NCI-H2107 (cell line): ENCODE measurements around the gene ACD.
A peak's percentile ranks its signal among the peaks of the same experiment; 100 is the strongest.

Experiments used
- DNase-seq: peaks from one replicate; lab custom pipeline; 2025; lab: John Stamatoyannopoulos, UW

The ACD gene

DNA sequence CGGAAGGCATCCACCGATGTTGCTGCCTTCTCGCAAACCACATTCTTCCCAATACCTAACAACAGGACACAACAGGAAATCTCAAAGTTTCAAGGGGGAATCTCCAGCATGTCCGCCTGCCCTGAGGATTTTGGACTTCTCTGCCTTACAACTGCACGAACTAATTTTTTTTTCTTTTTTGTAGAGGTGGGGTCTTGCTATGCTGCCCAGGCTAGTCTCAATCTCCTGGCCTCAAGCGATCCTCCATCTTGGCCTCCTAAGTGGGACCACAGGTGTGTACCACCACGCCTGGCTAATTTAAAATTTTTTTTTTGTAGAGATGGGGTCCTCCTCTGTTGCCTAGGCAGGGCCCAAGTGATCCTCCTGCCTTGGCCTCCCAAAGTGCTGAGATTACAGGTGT is 15.9 kb upstream of the ACD start:
- no peak for DNase-seq

DNA sequence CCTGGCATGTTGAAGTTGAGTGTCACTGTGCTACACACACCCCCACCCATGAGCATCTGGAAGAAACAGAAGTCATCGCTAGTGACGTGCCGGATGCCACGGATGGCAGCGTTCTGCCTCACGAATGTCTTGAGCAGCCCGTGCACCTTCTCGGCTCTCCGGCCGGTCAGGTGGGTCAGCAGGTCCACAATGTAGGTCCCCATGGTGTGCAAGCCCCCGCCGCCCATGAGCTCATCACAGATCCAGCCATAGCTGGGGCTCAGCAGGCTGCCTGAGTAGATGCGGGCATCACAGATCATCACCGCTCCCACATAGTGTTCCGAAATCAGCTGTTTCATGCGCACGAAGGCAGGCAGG is 15.5 kb upstream of the ACD start:
- DNase-seq: no peak

DNA sequence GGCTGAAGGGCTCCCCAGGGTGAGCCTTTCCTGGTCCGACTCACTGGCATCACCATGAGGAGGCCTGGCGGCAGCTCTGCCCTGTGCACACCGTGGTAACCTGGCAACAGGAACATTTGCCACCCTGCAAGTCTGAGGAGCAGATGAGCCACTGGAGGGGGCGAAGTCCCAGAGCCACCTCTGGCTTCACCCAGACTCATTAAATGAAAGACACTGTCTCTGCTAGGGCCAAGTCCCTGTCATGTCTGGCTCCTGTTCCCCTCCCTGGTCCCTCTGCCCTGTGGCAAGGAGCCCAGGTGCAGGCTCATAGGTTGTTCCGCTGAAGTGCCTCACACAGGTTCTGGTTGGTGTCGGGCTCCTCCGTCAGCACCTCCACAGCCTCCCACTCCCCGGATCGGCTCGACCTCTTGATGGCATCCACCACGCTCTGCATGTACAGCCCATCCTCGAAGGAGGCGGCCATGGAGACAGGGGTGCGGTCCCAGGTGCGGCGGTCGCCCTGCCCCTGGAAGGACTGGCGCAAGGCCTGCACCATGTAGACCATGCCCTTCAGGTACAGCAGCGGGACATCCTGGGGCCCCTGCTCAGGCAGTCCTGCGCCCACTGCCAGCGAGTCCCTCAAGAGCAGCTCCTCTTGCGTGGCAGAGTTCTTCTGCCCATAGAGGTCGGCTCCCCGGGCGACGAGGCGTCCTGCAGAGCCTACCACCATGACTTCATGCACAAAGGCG is 15.0 kb upstream of the ACD start:
- DNase-seq: peak; percentile 24

DNA sequence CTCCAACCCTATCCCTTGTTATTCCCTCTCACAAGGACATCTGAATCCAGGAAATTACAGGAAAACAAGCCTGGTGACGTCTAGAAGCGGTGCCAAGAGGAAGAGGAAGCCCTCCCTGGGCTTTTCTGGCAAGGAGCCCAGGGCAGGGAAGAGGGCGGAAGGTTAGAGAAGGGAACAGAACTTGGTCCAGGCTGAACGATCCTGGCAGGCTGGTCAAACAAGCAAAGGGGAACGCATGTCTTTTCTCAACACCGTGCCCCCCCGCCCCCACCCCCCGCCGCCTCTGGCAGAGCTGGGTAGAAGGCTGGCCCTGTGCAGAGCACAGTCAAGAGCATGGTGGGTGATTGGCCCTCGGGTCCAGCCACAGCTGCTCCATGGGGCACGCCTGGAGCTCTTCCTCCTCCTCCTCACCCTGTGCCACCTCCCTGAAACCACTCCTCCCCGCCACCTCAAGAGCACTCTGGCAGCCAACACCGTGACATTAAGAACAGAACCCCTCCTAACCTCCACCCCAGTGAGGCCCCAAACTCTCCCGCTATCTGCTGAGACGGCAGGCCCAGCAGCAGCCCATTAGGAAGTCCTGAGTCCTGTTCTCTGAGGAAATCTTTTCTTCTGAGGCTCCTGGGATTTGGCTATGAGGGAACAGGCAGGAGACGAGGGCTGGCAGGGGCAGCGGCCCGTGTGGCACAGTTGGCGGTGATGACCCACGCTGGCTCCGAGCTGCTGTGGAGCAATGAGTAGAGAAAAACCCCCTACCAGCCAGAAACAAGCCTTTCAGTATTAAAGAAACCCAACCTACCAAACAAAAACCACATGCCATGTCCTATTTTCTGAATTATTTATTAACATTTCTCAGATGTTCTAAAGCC is 13.9 kb upstream of the ACD start:
- no peak for DNase-seq

DNA sequence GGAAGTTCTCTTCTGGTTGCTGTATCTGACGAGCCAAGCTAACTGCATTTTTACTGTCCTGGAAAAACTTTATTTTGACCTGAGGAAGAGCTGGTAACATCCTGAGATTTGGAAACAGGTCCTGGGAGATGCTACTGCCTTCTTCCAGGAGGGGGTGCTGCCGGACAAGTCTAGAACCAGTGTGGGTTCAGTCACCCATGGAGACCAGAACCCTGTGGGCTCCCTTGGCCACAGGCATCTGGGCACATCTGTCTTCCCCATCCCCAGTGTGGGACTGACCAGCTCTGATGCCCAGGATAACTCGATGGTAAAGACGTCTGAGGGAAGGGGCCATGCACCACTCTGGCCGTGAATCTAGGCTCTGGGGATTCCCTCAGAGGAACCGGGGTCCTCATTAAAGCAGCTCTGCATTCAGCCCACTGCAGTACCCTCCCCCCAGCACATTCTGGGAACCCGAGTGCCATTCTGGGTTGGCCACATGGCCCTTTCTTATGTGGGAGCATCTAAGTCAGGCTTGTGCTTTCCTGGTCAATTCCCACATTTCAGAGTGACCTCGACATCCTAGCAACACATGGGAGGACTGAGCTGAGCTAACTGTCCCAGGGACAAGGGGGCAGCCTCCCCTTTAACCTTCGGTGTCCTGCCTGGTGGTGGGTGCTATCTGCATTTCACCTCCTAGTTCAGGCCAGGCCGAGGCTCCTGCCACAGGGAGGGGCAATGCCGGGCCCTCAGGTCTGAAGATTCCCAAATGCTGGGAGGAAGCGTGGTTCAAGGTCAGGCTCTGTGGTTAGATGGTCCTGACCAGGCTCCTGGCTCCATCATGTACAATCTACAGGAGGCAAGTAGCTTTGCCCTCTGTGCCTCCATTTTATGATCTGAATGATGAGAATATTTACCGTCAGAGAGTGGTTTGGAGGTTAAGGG is 12.9 kb upstream of the ACD start:
- no peak for DNase-seq

DNA sequence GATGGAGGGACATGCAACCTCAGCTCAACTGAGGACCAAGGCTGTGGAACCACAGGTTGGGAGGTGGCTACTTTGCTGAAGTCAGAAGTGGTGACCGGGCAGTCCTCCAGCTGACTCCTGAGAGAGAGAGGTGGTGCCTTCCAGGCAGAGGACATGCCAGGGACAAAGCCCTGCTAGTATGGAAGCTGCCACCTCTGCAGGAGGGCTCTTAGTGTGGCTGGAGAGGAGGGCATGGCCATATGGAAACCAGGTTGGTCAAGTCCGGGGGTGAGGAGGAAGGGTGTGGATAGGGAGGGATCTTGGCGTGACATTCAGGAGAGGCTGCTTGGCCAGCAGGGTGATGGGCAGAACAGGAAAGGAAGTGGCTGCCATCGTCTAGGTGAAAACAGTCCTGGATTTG is 12.2 kb upstream of the ACD start:
- no peak for DNase-seq

DNA sequence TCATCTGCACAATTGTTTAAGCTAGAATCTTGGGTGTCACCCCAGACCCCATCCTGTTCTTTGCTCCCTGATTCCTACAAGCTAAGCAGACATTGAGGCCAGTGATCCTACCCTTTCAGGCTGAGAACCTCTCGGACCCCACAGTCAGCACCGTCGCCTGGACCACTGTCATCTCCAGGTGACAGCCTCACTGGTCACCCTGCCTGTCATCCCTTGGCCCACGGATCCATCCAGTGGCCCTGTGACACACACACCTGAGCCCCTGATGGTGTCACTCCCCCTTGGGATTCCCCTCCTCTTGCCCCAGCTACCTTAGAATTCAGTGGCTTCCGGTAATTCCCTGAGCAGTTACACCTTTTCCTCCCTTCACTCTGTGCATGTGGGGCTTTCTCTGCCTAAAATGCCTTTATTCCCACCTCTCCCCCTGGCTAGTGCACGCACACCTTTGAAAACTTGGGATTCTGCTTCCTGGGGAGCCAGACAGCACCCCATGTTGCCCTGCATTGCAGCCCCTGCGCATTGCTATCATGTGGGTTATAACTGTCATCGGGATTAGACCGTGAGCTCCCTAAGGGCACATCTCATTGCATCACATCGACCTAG is 9.5 kb upstream of the ACD start:
- DNase-seq: no peak

DNA sequence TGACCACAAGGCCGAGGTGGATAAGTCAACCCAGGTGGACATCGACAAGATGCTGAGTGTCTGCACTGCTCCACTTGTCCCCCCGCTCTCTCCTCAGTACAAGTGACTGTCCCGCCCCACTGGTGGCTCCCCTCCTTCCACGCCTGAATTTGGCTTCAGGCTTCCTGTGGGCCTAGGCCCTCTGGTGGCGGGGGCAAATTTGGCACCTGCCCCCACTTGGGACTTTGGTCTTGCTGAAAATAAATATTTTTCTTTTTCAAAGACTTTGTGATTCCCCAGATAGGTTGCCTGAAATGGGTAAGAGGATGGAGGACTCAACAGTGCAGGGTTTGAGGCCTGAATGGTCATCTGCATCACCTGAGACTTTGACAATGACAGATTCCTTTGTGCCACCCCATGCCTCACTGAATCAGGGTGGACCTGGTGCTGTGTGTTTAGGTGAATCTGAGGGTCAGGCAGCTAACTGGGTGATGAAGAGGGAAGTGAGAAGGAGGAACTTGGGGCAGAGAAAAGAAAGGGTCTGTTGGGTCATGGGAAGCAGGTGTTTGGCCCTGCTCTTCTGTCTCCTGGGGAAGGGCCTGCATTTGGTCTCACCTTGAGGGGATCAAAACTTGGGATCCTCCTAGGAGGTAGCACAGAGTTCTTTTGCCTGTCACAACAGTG is 8.6 kb upstream of the ACD start:
- no peak for DNase-seq

DNA sequence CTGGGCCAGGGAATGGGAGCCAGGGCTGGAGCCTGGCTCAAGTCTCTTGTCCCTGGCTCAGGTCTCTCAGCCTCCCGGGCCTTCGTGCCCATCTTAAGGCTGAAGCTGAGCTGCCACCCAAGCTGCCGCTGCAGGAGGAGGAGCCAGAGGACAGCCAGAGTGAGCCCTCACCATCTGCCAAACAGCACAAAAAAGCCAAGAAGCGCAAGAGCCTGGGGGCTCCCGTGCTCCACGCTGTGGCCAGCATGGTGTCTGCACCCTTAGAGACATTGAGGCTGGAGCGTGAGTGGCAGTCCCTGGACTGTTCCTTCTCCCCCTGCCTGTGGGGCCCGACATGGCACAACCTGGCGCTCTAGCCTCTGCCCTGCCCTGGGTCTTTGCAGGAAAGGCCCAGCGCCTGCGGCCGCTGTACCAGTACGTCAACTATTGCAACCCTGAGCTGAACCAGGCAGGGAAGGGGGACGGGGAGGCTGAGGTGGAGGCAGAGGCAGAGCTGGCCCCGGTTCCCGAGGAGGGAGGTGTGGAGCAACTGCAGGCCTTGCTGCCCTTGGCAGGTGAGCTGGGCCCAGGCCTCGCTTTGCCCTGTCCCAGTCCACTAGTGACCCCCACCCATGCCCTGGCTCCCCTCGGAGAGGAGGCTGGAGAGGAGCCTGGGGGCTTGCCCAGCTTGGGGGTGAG is 7.9 kb upstream of the ACD start:
- DNase-seq: peak; percentile 87

DNA sequence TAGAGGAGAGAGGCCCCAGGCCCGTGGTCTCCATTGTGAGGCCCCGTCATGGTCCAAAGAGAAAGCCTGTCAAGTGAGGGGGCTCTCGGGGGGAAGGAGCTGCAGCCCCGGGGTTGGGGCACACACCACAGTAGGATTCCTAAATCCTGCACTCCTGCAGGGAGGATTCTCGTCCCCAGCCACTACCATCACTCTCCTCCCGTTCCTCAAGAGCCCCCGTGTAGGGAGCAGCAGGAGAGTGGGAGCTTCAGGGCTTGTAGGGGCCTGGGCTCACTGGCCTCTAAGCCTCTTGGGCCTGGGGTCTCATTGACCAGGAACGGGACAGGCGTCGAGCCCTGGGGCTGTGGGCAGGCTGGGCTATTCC is 7.4 kb upstream of the ACD start:
- no peak for DNase-seq

DNA sequence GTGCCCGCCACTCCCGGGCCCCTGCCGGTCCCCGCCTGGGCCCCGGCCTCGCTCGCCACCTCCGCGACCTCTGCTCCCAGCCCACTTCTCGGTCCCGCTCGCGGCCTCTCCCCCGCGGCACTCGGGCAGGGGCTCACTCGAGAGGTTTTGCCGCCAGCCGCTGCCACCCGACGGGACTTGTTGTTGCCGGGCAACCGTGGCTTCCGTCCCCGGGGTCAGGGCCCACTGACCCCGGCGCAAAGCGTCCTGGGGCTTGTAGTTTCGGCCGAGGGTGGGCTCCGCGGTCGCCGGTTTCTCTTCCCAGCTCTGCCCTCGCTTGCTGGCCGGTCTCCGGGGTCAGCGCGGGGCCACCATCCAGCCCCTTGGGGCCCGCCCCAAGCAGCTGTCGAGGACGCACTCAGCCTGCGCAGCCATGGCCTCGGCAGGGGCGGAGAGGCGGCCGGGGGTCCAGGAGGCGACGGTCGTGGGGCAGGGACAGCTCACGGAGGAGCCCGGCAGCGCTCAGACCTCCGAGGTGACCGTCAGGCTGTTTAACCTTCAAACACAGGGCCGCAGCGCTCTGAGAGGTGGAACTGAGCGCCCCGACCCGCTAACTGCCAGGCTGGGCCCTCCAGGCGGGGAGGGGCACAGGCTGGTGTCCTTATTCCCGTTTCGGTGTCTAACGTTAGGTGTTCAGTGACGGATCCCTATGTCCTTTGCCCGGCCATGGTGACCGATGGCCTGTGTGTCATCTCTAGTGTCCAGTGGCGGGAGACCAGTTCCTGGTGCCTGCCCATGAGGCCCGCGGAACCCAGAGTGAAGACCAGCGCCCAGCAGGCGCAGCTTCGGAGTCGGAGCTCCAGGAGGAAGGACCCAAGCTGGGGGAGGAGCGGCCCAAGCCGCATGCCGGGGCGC is 6.7 kb upstream of the ACD start, which contains the start of the genes C16orf86 and ENKD1:
C16orf86 (plus strand) TSS at position 256 of the 894 bp plus-strand sequence; CDS start at position 413, 157 bp downstream.
ENKD1 (minus strand) TSS at position 192 of the 894 bp plus-strand sequence. CDS start 308 bp downstream, outside the sequence.
- DNase-seq: peak; percentile 65

DNA sequence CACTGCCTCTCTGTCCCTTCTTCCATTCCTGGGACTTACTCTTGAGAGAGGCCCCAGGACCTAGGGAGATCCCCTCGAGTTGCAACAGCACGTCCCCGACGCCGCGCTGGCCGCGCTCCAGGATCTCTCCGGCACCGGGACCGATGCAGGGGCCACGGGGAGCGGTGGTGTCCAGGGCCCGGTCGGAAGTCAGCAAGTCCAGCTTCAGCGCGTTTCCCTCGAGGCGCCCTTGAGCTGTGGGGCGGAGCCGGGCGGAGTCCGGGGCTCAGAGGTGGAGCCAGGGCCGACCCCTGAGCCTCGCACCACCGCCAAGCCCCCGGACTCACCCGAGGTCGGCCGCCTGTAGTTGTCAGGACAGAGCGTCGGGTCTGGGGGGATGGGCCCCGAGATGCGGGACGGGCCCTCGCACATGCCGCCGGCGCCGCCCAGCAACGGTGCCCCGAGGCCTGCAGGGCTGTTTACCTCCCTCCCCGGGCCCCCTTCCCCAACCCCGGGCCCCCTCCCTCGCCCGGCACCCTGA is 6.0 kb upstream of the ACD start:
- DNase-seq: no peak

DNA sequence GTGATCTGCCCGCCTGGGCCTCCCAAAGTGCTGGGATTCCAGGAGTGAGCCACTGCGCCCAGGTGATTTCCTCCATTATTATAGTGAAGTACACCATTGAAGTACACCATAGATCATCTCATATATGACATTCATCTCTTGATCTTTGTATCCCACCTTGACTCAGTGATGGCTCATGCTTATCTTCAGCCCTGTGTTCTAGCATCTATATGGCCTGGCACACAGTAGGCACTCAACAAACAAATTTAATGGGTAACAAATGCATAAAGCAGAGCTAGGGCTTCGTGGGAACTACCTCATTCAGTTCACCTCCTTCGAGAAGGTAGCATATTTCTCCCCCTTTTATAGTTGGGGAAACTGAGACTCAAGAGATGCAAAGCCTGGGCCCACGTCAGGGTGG is 5.5 kb upstream of the ACD start:
- no peak for DNase-seq

DNA sequence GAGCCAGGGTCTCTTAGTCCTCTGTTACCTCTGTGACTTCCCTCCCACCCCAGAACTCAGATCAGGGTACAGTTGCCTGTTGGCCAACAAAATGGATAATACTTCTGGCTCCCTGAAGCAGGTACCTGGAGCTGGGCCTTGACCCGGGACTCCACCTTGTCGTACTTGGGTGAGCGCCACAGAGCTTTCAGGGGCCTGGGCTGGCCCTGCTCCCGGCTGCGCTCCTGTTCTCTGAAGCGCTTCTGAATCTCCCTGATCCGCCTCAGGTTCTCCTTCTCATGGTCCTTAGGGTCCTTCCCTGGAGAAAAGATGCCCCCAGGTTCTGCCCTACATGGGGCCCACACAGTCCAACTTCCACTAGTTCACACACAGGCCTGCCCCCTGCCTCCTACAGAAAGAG is 4.8 kb upstream of the ACD start:
- no peak for DNase-seq

DNA sequence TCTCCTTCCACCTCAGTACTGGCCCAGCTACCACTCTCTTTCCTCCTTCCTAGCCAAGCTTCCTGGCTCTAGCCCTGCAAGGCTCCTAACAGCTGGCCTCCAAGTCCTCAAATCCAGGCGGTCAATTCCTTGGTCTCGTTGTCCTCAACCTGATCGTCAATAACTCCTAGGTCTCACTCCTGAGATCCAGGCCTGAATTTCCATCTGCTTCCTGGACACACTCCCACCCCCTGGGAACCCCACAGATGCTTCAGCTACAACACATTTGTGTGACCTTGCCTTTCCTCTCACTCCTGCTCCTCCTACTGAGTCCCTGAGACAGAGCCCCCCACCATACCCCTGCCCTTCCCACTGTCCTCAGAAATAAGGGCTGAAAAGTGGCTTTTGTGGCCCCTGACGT is 4.2 kb upstream of the ACD start:
- no peak for DNase-seq

DNA sequence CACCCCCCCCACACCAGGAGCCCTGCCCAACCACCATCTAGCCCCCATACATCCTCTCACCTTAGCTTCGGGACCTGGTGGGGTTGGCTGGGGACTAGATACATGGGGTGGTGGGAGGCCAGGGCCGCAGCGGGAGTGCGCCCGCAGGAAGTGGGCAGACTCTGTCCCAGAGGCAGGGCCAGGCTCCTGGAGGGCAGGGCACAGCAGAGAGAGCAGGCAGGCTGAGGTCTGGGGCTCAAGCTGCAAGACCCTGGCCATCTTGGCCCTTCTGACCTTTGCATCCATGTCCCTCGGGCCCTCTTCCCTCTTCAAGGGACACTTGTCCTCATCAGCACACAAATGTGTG is 3.8 kb upstream of the ACD start:
- no peak for DNase-seq

DNA sequence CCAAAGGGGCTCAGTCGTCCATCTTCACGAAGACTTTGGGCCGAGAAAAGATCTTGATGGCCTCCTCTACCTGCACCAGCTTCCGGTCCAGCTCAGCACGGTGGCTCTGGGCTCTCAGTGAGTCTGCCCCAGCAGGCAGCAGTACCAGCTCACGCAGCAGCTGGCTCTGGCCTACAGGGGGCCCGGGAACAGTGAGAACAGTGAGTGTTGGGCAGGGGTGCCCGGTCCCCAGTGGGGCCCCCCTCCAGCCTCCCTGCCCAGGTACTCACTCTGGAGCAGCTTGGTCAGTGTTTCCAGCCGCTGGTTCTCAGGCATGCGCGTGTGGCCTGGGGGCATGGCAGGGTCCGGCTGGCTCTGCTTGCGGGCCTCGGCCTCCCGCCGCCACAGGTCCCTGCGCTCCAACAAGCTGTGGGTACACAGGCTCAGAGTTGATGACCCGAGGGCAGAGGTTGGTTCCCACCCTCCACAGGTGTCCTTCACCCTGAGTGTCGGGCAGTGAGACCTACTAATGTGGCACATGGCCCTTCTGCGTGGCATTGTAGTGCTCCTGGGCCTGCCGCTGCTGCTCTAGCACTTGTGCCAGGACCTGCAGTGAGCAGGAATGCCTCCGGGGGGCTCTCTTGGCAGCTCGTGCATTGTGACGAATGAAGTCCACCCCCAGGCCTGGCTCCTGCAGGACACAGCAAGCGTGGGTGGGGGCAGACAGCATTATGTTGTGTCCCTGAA is 3.3 kb upstream of the ACD start:
- DNase-seq: no peak

DNA sequence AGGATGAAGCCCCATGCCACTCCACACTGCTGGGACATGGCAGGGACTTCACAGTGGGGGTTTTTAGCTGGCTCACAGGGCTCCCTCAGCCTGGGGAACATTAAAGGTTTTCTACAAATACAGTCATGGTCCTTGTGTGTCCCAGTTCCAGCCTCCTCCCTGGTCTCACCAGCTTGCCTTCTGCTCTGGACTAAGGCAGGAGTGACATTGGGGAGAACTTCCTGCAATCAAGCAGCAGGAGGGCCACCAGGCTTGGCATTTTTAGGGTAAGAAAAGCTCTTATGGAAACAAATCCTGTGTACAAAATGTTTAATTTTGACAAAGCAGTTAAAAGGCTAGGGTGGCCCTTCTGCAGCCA is 2.6 kb upstream of the ACD start:
- DNase-seq: no peak
